Aortic smooth muscle cell (primary cell): ENCODE measurements around the gene NFAM1. TPM values are rescaled to one million over a fixed set of nuclear protein-coding genes. Genes with fewer than 3 reads are reported as not detected.

Experiments
- total RNA-seq: library from RNA; depleted of rRNA; stranded (reverse); fragments of >200 nt; gene quantifications from 2 replicates; pipeline ENCODE4 v1.2.3, GENCODE V29; 2014

The NFAM1 gene, protein sequence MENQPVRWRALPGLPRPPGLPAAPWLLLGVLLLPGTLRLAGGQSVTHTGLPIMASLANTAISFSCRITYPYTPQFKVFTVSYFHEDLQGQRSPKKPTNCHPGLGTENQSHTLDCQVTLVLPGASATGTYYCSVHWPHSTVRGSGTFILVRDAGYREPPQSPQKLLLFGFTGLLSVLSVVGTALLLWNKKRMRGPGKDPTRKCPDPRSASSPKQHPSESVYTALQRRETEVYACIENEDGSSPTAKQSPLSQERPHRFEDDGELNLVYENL
- total RNA-seq, result under 0.01 TPM in 1 of 2 replicates, not detected in the other

DNA sequence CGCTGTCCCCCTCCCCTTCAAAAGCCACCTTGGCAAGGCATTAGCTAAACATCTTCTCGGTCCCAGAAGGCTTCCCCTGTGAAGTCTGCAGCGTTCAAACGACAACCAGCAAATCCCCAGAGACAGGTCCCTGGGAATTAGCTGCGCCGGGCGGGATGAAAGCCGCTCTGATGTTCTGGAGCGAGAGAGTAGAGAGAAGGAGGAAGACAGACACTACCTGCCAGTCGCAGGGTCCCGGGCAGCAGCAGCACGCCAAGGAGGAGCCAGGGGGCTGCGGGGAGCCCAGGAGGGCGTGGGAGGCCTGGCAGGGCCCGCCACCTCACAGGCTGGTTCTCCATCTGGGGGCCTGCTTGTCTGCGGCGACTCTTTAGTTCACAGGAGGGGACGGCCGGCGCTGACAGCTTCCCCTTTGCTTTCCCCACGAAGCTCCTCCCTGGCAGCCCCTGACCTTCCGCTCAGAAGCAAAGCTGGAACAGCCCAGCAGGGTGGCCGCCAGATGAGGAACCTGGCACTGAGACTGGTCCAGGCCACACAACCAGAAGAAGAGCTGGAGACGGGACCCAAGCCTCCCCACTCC is at the start of gene NFAM1:
TSS of gene NFAM1 (minus strand) at position 384 of the 577 bp plus-strand sequence. CDS start at position 338, 46 bp downstream.

Other genes starting within 250 kb of the NFAM1 start
- 16.5 and 17.0 TPM in 2 replicates for gene TCF20, start 161.8 kb downstream of the NFAM1 start, total RNA-seq
- gene RRP7A, start 87.4 kb upstream of the NFAM1 start, total RNA-seq, result 18.0 and 27.5 TPM in 2 replicates
- 4.7 and 6.6 TPM in 2 replicates for gene SERHL2, start 121.6 kb upstream of the NFAM1 start, total RNA-seq
- 29.5 and 30.4 TPM in 2 replicates for gene POLDIP3, start 182.5 kb upstream of the NFAM1 start, total RNA-seq
- gene ATP5MGL, start 208.2 kb upstream of the NFAM1 start, total RNA-seq, result 0.81 and 1.1 TPM in 2 replicates
- gene CYB5R3, start 217.0 kb upstream of the NFAM1 start, total RNA-seq, result 100 and 166 TPM in 2 replicates